ENCODE data around the gene ANKH.

DNA sequence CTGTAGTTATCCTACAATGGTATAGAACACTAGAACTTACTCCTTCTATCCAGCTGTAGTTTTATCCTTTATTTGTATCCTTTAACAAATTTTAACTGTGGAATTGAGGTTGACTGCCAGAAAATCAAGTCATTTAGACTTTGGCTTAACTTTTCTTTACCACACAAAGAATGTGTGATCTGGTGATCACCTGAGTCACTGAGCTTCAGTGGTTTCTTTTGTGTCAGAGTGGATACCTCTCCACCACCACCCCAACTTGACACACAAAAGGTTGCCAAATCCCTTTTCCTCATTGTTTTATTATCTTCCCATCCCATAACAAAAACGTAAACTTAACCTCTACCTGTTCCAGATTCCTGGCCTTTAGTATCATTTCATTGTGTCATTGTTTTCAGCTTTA, 201.6 kb downstream of the ANKH start:
- TF ChIP-seq EZH2 (IDR thresholded peaks at IDR 0.05; ENCODE audit: borderline replicate concordance) (no peak), EZH2phosphoT487 (IDR thresholded peaks at IDR 0.05; ENCODE audit: low read depth, severe bottlenecking, unreplicated experiment) (no peak)
- TF ChIP-seq, protein P1, sequence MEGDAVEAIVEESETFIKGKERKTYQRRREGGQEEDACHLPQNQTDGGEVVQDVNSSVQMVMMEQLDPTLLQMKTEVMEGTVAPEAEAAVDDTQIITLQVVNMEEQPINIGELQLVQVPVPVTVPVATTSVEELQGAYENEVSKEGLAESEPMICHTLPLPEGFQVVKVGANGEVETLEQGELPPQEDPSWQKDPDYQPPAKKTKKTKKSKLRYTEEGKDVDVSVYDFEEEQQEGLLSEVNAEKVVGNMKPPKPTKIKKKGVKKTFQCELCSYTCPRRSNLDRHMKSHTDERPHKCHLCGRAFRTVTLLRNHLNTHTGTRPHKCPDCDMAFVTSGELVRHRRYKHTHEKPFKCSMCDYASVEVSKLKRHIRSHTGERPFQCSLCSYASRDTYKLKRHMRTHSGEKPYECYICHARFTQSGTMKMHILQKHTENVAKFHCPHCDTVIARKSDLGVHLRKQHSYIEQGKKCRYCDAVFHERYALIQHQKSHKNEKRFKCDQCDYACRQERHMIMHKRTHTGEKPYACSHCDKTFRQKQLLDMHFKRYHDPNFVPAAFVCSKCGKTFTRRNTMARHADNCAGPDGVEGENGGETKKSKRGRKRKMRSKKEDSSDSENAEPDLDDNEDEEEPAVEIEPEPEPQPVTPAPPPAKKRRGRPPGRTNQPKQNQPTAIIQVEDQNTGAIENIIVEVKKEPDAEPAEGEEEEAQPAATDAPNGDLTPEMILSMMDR (IDR thresholded peaks at IDR 0.05; ENCODE audit: poor library complexity): no peak
